ENCODE measurements around the gene HES7. TPM values are rescaled to one million over a fixed set of nuclear protein-coding genes. Genes with fewer than 3 reads are reported as not detected.

Gene HES7
- total RNA-seq, 1 experiment from 2014 or later: 0.28 TPM

GRCh38 chr17:8089728-8090127 is 34.2 kb downstream of the HES7 start:
- no peak for DNase-seq
- Mint-ChIP-seq H3K36me3 (ENCODE audit: insufficient read depth, unreplicated experiment) (no peaks in the 10 kb centered on the region), H3K27me3 (ENCODE audit: unreplicated experiment) (peaks cover 75% of the 10 kb centered on the region), H3K4me3 (ENCODE audit: low read depth, unreplicated experiment) (no peak overlapping the region), H3K4me1 (ENCODE audit: low read depth, unreplicated experiment) (no peaks in the 10 kb centered on the region), H3K9me3 (ENCODE audit: low read depth, unreplicated experiment) (no peaks in the 10 kb centered on the region), H3K27ac (ENCODE audit: unreplicated experiment) (no peak overlapping the region)
- no TSS peak for BruUV-seq (replicated peaks)
- intact Hi-C loops (cut with micrococcal nuclease; ENCODE audit: unreplicated experiment): no loop called here
- CTCF ChIA-PET: no interaction called here
- no peak for TF ChIP-seq CTCF (IDR thresholded peaks at IDR 0.05; ENCODE audit: unreplicated experiment)

- no peak for DNase-seq
- Mint-ChIP-seq H3K27me3 (ENCODE audit: unreplicated experiment) (peaks cover 81% of the 10 kb centered on the region), H3K4me1 (ENCODE audit: low read depth, unreplicated experiment) (no peaks in the 10 kb centered on the region), H3K36me3 (ENCODE audit: insufficient read depth, unreplicated experiment) (no peaks in the 10 kb centered on the region), H3K4me3 (ENCODE audit: low read depth, unreplicated experiment) (no peak overlapping the region), H3K9me3 (ENCODE audit: low read depth, unreplicated experiment) (no peaks in the 10 kb centered on the region), H3K27ac (ENCODE audit: unreplicated experiment) (no peak overlapping the region)
- TF ChIP-seq CTCF (IDR thresholded peaks at IDR 0.05; ENCODE audit: unreplicated experiment): no peak
- CTCF ChIA-PET: no interaction called here
- no TSS peak for BruUV-seq (replicated peaks)
- intact Hi-C loops (cut with micrococcal nuclease; ENCODE audit: unreplicated experiment): no loop called here
Measured at GRCh38 chr17:8087952-8088230, 36.0 kb downstream of the HES7 start.

- Mint-ChIP-seq H3K36me3 (ENCODE audit: insufficient read depth, unreplicated experiment) (no peaks in the 10 kb centered on the region), H3K4me1 (ENCODE audit: low read depth, unreplicated experiment) (no peaks in the 10 kb centered on the region), H3K4me3 (ENCODE audit: low read depth, unreplicated experiment) (no peak within 1 kb of the TSS), H3K9me3 (ENCODE audit: low read depth, unreplicated experiment) (no peaks in the 10 kb centered on the region), H3K27ac (ENCODE audit: unreplicated experiment) (no peak within 1 kb of the TSS), H3K27me3 (ENCODE audit: unreplicated experiment) (peaks cover 87% of the 10 kb centered on the region)
- intact Hi-C loops (cut with micrococcal nuclease; ENCODE audit: unreplicated experiment): no loop called here
- no peak for TF ChIP-seq CTCF (IDR thresholded peaks at IDR 0.05; ENCODE audit: unreplicated experiment)
- CTCF ChIA-PET: interaction anchor here (0.6 kb wide), 1 partner anchor 765 kb away, joined by 3 read pairs; no protein-coding TSS in a partner anchor
- DNase-seq: no peak
- BruUV-seq (replicated peaks): no TSS peak
Measured at GRCh38 chr17:8087075-8087951, 36.6 kb downstream of the HES7 start, which contains the start of gene ALOX12B. ALOX12B (minus strand) TSS chr17:8087716; CDS start chr17:8087442, 274 bp downstream.

GRCh38 chr17:8084250-8084649 is 39.7 kb downstream of the HES7 start:
- no peaks in the 10 kb centered on the region for H3K9me3 Mint-ChIP-seq (ENCODE audit: low read depth, unreplicated experiment)
- no peak overlapping the region for H3K4me3 Mint-ChIP-seq (ENCODE audit: low read depth, unreplicated experiment)
- H3K27ac Mint-ChIP-seq (ENCODE audit: unreplicated experiment): no peak overlapping the region
- CTCF ChIA-PET: interaction anchor here (1.6 kb wide), 1 partner anchor 9 kb away, joined by 4 read pairs; no protein-coding TSS in a partner anchor
- no peaks in the 10 kb centered on the region for H3K36me3 Mint-ChIP-seq (ENCODE audit: insufficient read depth, unreplicated experiment)
- TF ChIP-seq CTCF (IDR thresholded peaks at IDR 0.05; ENCODE audit: unreplicated experiment): no peak
- no peak for DNase-seq
- H3K27me3 Mint-ChIP-seq (ENCODE audit: unreplicated experiment): peaks cover 67% of the 10 kb centered on the region
- intact Hi-C loops (cut with micrococcal nuclease; ENCODE audit: unreplicated experiment): loop anchor here (5.0 kb wide), 1 partner anchor 33 kb away; the partner anchor contains the start of gene ALOXE3
- no TSS peak for BruUV-seq (replicated peaks)
- no peaks in the 10 kb centered on the region for H3K4me1 Mint-ChIP-seq (ENCODE audit: low read depth, unreplicated experiment)

Measured in Calu3 (cell line).